Measurements from ENCODE around the gene NPPA. TPM values are rescaled to one million over a fixed set of nuclear protein-coding genes. Genes with fewer than 3 reads are reported as not detected.
A peak's percentile ranks its signal among the peaks of the same experiment; 100 is the strongest.

Gene NPPA
- total RNA-seq, 2 experiments from 2014 or later = not detected

GRCh38 chr1:11841245-11842153, 6.1 kb downstream of the NPPA start:
- Mint-ChIP-seq H3K27ac (no peak overlapping the region), H3K4me1 (ENCODE audit: low read depth) (peaks cover 6% of the 10 kb centered on the region)
- POLR2A ChIA-PET = interaction anchor here (0.8 to 15.2 kb wide), 2 partner anchors 67 to 178 kb away, joined by 3 to 209 read pairs; partner anchors contain the start of gene MIIP

DNA sequence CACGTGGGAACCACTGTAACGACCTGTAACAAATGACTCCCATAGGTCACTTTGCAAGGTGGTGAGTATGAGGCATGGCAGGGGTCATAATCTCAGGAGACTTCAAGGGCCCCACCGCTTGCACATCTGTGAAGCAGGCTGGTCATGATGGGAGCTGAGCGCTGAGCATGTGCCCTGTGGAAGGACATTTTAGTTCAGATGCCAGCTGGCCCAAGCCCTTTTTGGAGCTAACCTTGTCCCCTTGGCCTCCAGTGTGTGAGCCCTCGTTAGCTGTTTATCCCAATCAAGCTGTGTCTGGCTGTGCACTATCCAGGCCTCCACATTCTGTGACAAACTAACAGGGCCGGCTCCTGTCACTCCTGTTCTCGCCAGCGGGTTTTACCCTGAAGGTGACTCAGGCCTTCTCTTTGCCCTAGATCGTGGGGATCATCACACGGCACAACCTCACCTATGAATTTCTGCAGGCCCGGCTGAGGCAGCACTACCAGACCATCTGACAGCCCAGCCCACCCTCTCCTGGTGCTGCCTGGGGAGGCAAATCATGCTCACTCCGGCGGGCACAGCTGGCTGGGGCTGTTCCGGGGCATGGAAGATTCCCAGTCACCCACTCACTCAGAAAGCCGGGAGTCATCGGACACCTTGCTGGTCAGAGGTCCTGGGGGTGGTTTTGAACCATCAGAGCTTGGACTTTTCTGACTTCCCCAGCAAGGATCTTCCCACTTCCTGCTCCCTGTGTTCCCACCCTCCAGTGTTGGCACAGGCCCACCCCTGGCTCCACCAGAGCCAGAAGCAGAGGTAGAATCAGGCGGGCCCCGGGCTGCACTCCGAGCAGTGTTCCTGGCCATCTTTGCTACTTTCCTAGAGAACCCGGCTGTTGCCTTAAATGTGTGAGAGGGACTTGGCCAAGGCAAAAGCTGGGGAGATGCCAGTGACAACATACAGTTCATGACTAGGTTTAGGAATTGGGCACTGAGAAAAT, 7.6 kb downstream of the NPPA start:
- no peak for DNase-seq
- ChIA-PET POLR2A (interaction anchor here (0.8 to 15.2 kb wide), 2 partner anchors 69 to 180 kb away, joined by 3 to 209 read pairs; partner anchors contain the start of gene MIIP), CTCF (interaction anchor here (0.8 to 2.1 kb wide), 5 partner anchors 53 to 284 kb away, joined by 3 to 9 read pairs (median 6); no protein-coding TSS in a partner anchor)
- Mint-ChIP-seq H3K27me3 (ENCODE audit: low read depth) (no peaks in the 10 kb centered on the region), H3K9me3 (ENCODE audit: insufficient read depth) (no peaks in the 10 kb centered on the region), H3K36me3 (ENCODE audit: low read depth) (peaks cover 31% of the 10 kb centered on the region), H3K4me3 (no peak overlapping the region), H3K27ac (no peak overlapping the region), H3K4me1 (ENCODE audit: low read depth) (peaks cover 6% of the 10 kb centered on the region)
- no peak for ATAC-seq

More at GRCh38 chr1:11841245-11842153, 6.1 kb downstream of the NPPA start:
- ATAC-seq (no peak), DNase-seq (no peak)
- CTCF ChIA-PET = interaction anchor here (0.7 to 1.1 kb wide), 2 partner anchors 23 to 51 kb away, joined by 3 to 4 read pairs; no protein-coding TSS in a partner anchor
- Mint-ChIP-seq H3K27me3 (ENCODE audit: low read depth) (no peaks in the 10 kb centered on the region), H3K36me3 (ENCODE audit: low read depth) (peaks cover 28% of the 10 kb centered on the region), H3K9me3 (ENCODE audit: insufficient read depth) (no peaks in the 10 kb centered on the region), H3K4me3 (no peak overlapping the region)

- no peaks in the 10 kb centered on the region for H3K27me3 Mint-ChIP-seq (ENCODE audit: low read depth)
- H3K4me3 Mint-ChIP-seq = no peak overlapping the region
- H3K27ac Mint-ChIP-seq = no peak overlapping the region
- ATAC-seq (peak; percentile 94), DNase-seq (peak; percentile 81)
- ChIA-PET CTCF (interaction anchor here (0.5 to 2.1 kb wide), 26 partner anchors 12 to 534 kb away, joined by 3 to 20 read pairs (median 3); partner anchors contain the start of genes CLCN6, MAD2L2, MFN2 and MTHFR), POLR2A (interaction anchor here (15.2 kb wide), 1 partner anchor 70 kb away, joined by 209 read pairs; no protein-coding TSS in a partner anchor)
- H3K9me3 Mint-ChIP-seq (ENCODE audit: insufficient read depth) = no peaks in the 10 kb centered on the region
- peaks cover 6% of the 10 kb centered on the region for H3K4me1 Mint-ChIP-seq (ENCODE audit: low read depth)
- H3K36me3 Mint-ChIP-seq (ENCODE audit: low read depth) = peaks cover 39% of the 10 kb centered on the region
These were observed 9.0 kb downstream of the NPPA start for GRCh38 chr1:11838349-11839272.

DNA sequence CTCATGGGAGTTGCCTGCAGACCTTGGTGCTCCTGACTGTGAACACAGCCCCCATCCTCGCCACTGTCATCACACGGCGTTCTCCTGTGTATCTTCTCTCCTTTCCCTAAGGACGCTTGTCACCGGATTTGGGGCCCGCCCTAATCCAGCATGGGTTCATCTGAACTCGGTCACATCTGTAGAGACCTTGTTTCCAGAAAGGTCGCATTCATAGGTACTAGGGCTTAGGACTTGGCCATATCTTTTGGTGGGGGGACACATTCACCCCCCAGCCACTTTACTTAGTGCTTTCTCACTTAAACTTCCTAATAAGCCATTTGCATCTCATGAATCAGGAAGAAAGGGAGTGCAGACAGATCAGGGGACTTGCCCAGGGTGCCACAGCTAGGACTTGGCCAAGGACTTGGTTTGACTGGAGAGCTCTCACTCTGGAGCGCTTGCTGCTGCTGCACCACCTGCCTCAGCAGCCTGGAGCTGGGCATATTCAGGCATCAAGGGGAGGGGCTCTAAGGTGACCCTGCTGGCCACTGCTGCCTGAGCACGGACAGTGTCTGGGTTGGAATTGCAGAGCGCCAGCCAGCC, 9.7 kb downstream of the NPPA start:
- POLR2A ChIA-PET = interaction anchor here (15.2 kb wide), 1 partner anchor 71 kb away, joined by 209 read pairs; no protein-coding TSS in a partner anchor

DNA sequence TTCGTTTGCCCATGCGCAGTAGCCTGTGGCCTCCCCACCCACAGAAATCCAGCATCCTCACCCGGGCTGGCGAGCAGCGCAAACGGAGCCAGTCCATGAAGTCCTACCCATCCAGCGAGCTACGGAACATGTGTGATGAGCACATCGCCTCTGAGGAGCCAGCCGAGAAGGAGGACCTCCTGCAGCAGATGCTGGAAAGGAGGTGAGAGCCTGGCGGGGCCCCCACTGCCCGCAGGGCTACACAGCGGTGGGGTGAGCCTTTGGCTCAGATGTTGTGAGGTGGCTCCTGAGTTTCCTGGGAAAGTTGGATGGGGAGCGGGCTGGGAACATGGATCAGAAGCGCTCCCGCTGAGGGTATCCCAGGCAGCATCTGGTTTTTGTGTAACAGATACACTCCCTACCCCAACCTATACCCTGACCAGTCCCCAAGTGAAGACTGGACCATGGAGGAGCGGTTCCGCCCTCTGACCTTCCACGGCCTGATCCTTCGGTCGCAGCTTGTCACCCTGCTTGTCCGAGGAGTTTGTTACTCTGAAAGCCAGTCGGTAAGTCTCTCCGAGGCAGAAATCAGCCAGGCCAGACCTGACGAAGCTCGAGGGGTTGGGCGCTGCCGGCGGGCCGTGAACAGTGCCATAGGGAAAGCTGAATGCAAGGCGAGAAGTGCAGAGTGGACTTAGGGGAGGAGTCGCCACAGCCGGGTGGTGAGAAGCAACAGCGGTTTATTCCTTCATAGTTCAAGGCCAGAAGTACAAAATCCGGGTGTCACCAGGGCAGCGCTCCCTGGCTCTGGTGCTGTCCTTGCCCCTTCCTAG, 10.4 kb downstream of the NPPA start:
- no peak for DNase-seq
- H3K9me3 Mint-ChIP-seq (ENCODE audit: insufficient read depth) = no peaks in the 10 kb centered on the region
- peaks cover 41% of the 10 kb centered on the region for H3K36me3 Mint-ChIP-seq (ENCODE audit: low read depth)
- no peak overlapping the region for H3K4me3 Mint-ChIP-seq
- ChIA-PET CTCF (interaction anchor here (1.2 to 2.0 kb wide), 9 partner anchors 13 to 287 kb away, joined by 3 to 10 read pairs (median 4); partner anchors contain the start of gene MFN2), POLR2A (interaction anchor here (15.2 kb wide), 1 partner anchor 72 kb away, joined by 209 read pairs; no protein-coding TSS in a partner anchor)
- no peaks in the 10 kb centered on the region for H3K27me3 Mint-ChIP-seq (ENCODE audit: low read depth)
- ATAC-seq = no peak
- H3K4me1 Mint-ChIP-seq (ENCODE audit: low read depth) = peaks cover 4% of the 10 kb centered on the region
- H3K27ac Mint-ChIP-seq = no peak overlapping the region

More for the DNA sequence above, 9.7 kb downstream of the NPPA start:
- Mint-ChIP-seq H3K4me3 (no peak overlapping the region), H3K27ac (no peak overlapping the region), H3K4me1 (ENCODE audit: low read depth) (peaks cover 6% of the 10 kb centered on the region), H3K9me3 (ENCODE audit: insufficient read depth) (no peaks in the 10 kb centered on the region), H3K27me3 (ENCODE audit: low read depth) (no peaks in the 10 kb centered on the region), H3K36me3 (ENCODE audit: low read depth) (peaks cover 42% of the 10 kb centered on the region)
- ATAC-seq (no peak), DNase-seq (no peak)
- CTCF ChIA-PET = interaction anchor here (0.5 to 2.1 kb wide), 25 partner anchors 12 to 533 kb away, joined by 3 to 20 read pairs (median 3); partner anchors contain the start of genes CLCN6, MAD2L2, MFN2 and MTHFR

- Mint-ChIP-seq H3K36me3 (ENCODE audit: low read depth) (peaks cover 36% of the 10 kb centered on the region), H3K4me3 (no peak overlapping the region), H3K27me3 (ENCODE audit: low read depth) (no peaks in the 10 kb centered on the region), H3K4me1 (ENCODE audit: low read depth) (peaks cover 4% of the 10 kb centered on the region), H3K27ac (no peak overlapping the region), H3K9me3 (ENCODE audit: insufficient read depth) (no peaks in the 10 kb centered on the region)
- DNase-seq (no peak), ATAC-seq (no peak)
- ChIA-PET POLR2A (interaction anchor here (15.2 kb wide), 1 partner anchor 73 kb away, joined by 209 read pairs; no protein-coding TSS in a partner anchor), CTCF (interaction anchor here (1.4 to 2.0 kb wide), 2 partner anchors 57 to 132 kb away, joined by 4 to 10 read pairs; no protein-coding TSS in a partner anchor)
These were observed 11.9 kb downstream of the NPPA start for GRCh38 chr1:11835441-11836225.

GRCh38 chr1:11833900-11834299, 13.7 kb downstream of the NPPA start:
- Mint-ChIP-seq H3K27ac (no peak overlapping the region), H3K4me1 (ENCODE audit: low read depth) (peaks cover 4% of the 10 kb centered on the region), H3K36me3 (ENCODE audit: low read depth) (peaks cover 38% of the 10 kb centered on the region), H3K4me3 (no peak overlapping the region), H3K27me3 (ENCODE audit: low read depth) (no peaks in the 10 kb centered on the region), H3K9me3 (ENCODE audit: insufficient read depth) (no peaks in the 10 kb centered on the region)
- ATAC-seq (no peak), DNase-seq (no peak)
- CTCF ChIA-PET = interaction anchor here (0.6 kb wide), 1 partner anchor 43 kb away, joined by 3 read pairs; no protein-coding TSS in a partner anchor
- POLR2A ChIA-PET = interaction anchor here (0.9 to 1.0 kb wide), 2 partner anchors 30 to 74 kb away, joined by 4 read pairs; no protein-coding TSS in a partner anchor

- ATAC-seq (no peak), DNase-seq (no peak)
- Mint-ChIP-seq H3K4me3 (no peak overlapping the region), H3K27ac (no peak overlapping the region), H3K4me1 (ENCODE audit: low read depth) (peaks cover 1% of the 10 kb centered on the region), H3K9me3 (ENCODE audit: insufficient read depth) (no peaks in the 10 kb centered on the region), H3K36me3 (ENCODE audit: low read depth) (peaks cover 37% of the 10 kb centered on the region), H3K27me3 (ENCODE audit: low read depth) (no peaks in the 10 kb centered on the region)
- ChIA-PET CTCF (interaction anchor here (0.6 kb wide), 1 partner anchor 44 kb away, joined by 3 read pairs; no protein-coding TSS in a partner anchor), POLR2A (interaction anchor here (0.9 kb wide), 1 partner anchor 30 kb away, joined by 4 read pairs; no protein-coding TSS in a partner anchor)
These were observed 14.1 kb downstream of the NPPA start for GRCh38 chr1:11833497-11833896.

Data from activated CD8-positive, alpha-beta T cell treated with anti-CD3 and anti-CD28 coated beads, Interleukin-2, amount 10 ng/mL, durations not matched to agents 7 days and 5 days (primary cell).